GM10266 (cell line): ENCODE measurements around the gene APCDD1.

Experiments
- DNase-seq: peaks from one replicate; pipeline ENCODE4 v3.0.0; 2012; ENCODE audit errors: extremely low spot score
- CTCF ChIP-seq: IDR thresholded peaks from 2 replicates; pipeline ENCODE4 v1.5.1; 2012; ENCODE audit warnings: mild to moderate bottlenecking, low read depth; ENCODE audit not compliant: control insufficient read depth, insufficient read depth; ENCODE audit errors: missing control alignments

APCDD1 gene

GRCh38 chr18:10516078-10516477 lies 61.6 kb downstream of the APCDD1 start:
- TF ChIP-seq CTCF: no peak
- DNase-seq: no peak

GRCh38 chr18:10518595-10519255 lies 64.3 kb downstream of the APCDD1 start:
- DNase-seq: no peak
- peak; percentile 26 for TF ChIP-seq CTCF

GRCh38 chr18:10519366-10519765 lies 64.9 kb downstream of the APCDD1 start:
- DNase-seq: no peak
- no peak for TF ChIP-seq CTCF

GRCh38 chr18:10519999-10520935 lies 65.8 kb downstream of the APCDD1 start:
- peak; percentile 71 for DNase-seq
- peak; percentile 75 for TF ChIP-seq CTCF

GRCh38 chr18:10521566-10521965 lies 67.1 kb downstream of the APCDD1 start:
- no peak for DNase-seq
- no peak for TF ChIP-seq CTCF

GRCh38 chr18:10522574-10522973 lies 68.1 kb downstream of the APCDD1 start:
- no peak for DNase-seq
- no peak for TF ChIP-seq CTCF

- TF ChIP-seq CTCF: no peak
- DNase-seq: no peak
Observed at GRCh38 chr18:10523544-10523943, 69.1 kb downstream of the APCDD1 start.
